SU-DHL-6 (cell line): Measurements from ENCODE around the gene SIGLEC14.

Experiments
- H2AFZ ChIP-seq: fragments of 200-600 bp; sonication (generic); 2 replicates; pipeline ENCODE4 v1.6.1; 2014; ENCODE audit warnings: low read depth, mild to moderate bottlenecking, moderate library complexity, mixed read lengths, antibody characterized with exemption, low read length; ENCODE audit not compliant: severe bottlenecking
- H3F3A ChIP-seq: fragments of 200-600 bp; shearing (Covaris generic); 2 replicates; pipeline ENCODE4 v1.6.0; 2016; ENCODE audit warnings: antibody characterized with exemption, mild to moderate bottlenecking; ENCODE audit not compliant: insufficient read depth
- H3K27ac ChIP-seq: fragments of 200-600 bp; sonication (generic); 2 replicates; pipeline ENCODE4 v1.5.1; 2016; ENCODE audit warnings: low read depth, mild to moderate bottlenecking, low read length, moderate library complexity, mixed read lengths
- H3K27me3 ChIP-seq: fragments of 200-600 bp; sonication (generic), shearing (Covaris generic); 2 replicates; pipeline ENCODE4 v1.6.0; 2014; ENCODE audit warnings: mild to moderate bottlenecking, low read length
- H3K36me3 ChIP-seq: fragments of 200-600 bp; sonication (generic); 2 replicates; pipeline ENCODE4 v1.6.1; 2014; ENCODE audit warnings: mild to moderate bottlenecking, low read length, mixed read lengths
- H3K4me2 ChIP-seq: fragments of 300-600, 200-600 bp; shearing (Covaris generic), sonication (generic); 2 replicates; pipeline ENCODE4 v1.6.0; 2014; ENCODE audit warnings: low read length, low read depth, mild to moderate bottlenecking; ENCODE audit not compliant: poor library complexity, severe bottlenecking
- H3K4me3 ChIP-seq: fragments of 200-600 bp; sonication (generic); 2 replicates; pipeline ENCODE4 v1.5.1; 2014; ENCODE audit warnings: antibody characterized with exemption, low read length, mild to moderate bottlenecking, mixed read lengths; ENCODE audit not compliant: insufficient read depth, poor library complexity, severe bottlenecking
- H3K79me2 ChIP-seq: fragments of 200-600 bp; sonication (generic); 2 replicates; pipeline ENCODE4 v1.6.1; 2014; ENCODE audit warnings: mild to moderate bottlenecking, low read length, moderate library complexity; ENCODE audit not compliant: insufficient read depth
- H3K9ac ChIP-seq: fragments of 200-600 bp; sonication (generic); 2 replicates; pipeline ENCODE4 v1.7.0; 2014; ENCODE audit warnings: mild to moderate bottlenecking, low read length
- H3K9me2 ChIP-seq: fragments of 200-600 bp; sonication (generic); replicated peaks from 2 replicates; pipeline ENCODE4 v1.6.1; 2014; ENCODE audit warnings: low read length; ENCODE audit not compliant: insufficient read depth
- H3K9me3 ChIP-seq: fragments of 200-600 bp; sonication (generic); 2 replicates; pipeline ENCODE4 v1.6.1; 2014; ENCODE audit warnings: low read length, mixed read lengths; ENCODE audit not compliant: insufficient read depth
- H4K20me1 ChIP-seq: fragments of 200-600 bp; sonication (generic); 2 replicates; pipeline ENCODE4 v1.6.1; 2014; ENCODE audit warnings: low read depth, mild to moderate bottlenecking, antibody characterized with exemption, low read length, moderate library complexity, mixed read lengths
- CTCF ChIP-seq: fragments of 200-600 bp; sonication (generic); IDR thresholded peaks from one replicate; pipeline ENCODE4 v1.5.1; 2017; ENCODE audit warnings: antibody characterized with exemption, mild to moderate bottlenecking, low read length, moderate library complexity; ENCODE audit not compliant: insufficient read depth, poor library complexity, severe bottlenecking
- EZH2phosphoT487 ChIP-seq: fragments of 200-600 bp; sonication (generic), shearing (Covaris generic); conservative IDR thresholded peaks from 2 replicates; pipeline ENCODE4 v1.6.1; 2018; ENCODE audit warnings: mild to moderate bottlenecking, antibody characterized with exemption, low read length, moderate library complexity, mixed read lengths

SIGLEC14 gene

GRCh38 chr19:51621178-51621577, 25.4 kb downstream of the SIGLEC14 start:
- Histone ChIP-seq H3K9me2 (no peaks in the 10 kb centered on the region), H3K79me2 (no peaks in the 10 kb centered on the region), H3K27ac (no peak overlapping the region), H3K9ac (no peak overlapping the region), H3K27me3 (no peaks in the 10 kb centered on the region), H3K4me3 (no peak overlapping the region), H2AFZ (no peak overlapping the region), H3K36me3 (no peaks in the 10 kb centered on the region), H4K20me1 (no peaks in the 10 kb centered on the region), H3K4me2 (no peak overlapping the region), H3F3A (peaks cover 6% of the 10 kb centered on the region; the same call in 1 of the 2 replicates), H3K9me3 (no peaks in the 10 kb centered on the region)
- TF ChIP-seq EZH2phosphoT487 (no peak), CTCF (no peak)

- no peaks in the 10 kb centered on the region for H3K36me3 ChIP-seq
- TF ChIP-seq EZH2phosphoT487 (no peak), CTCF (no peak)
- no peaks in the 10 kb centered on the region for H3K9me2 ChIP-seq
- H3K4me3 ChIP-seq = no peak overlapping the region
- no peaks in the 10 kb centered on the region for H3K9me3 ChIP-seq
- H3K4me2 ChIP-seq = no peak overlapping the region
- H2AFZ ChIP-seq = no peak overlapping the region
- H3K79me2 ChIP-seq = no peaks in the 10 kb centered on the region
- H3K27me3 ChIP-seq = no peaks in the 10 kb centered on the region
- no peak overlapping the region for H3K27ac ChIP-seq
- no peaks in the 10 kb centered on the region for H3F3A ChIP-seq
- H3K9ac ChIP-seq = no peak overlapping the region
- no peaks in the 10 kb centered on the region for H4K20me1 ChIP-seq
These were observed 30.6 kb downstream of the SIGLEC14 start for GRCh38 chr19:51615991-51616390.

- Histone ChIP-seq H3K9me3 (no peaks in the 10 kb centered on the region), H3K27ac (no peak overlapping the region), H2AFZ (no peak overlapping the region), H3K79me2 (no peaks in the 10 kb centered on the region), H3K9me2 (no peaks in the 10 kb centered on the region), H3K27me3 (no peaks in the 10 kb centered on the region), H3K9ac (no peak overlapping the region), H3K4me2 (no peak overlapping the region), H3F3A (no peaks in the 10 kb centered on the region), H3K4me3 (no peak overlapping the region), H4K20me1 (no peaks in the 10 kb centered on the region), H3K36me3 (no peaks in the 10 kb centered on the region)
- TF ChIP-seq CTCF (no peak), EZH2phosphoT487 (no peak)
These were observed 31.8 kb downstream of the SIGLEC14 start for GRCh38 chr19:51614789-51615188.

- no peak for TF ChIP-seq EZH2phosphoT487
- no peak for TF ChIP-seq CTCF
- no peaks in the 10 kb centered on the region for H3K27me3 ChIP-seq
- H3K4me3 ChIP-seq = no peak overlapping the region
These were observed 36.0 kb downstream of the SIGLEC14 start for GRCh38 chr19:51610576-51610975.

More at GRCh38 chr19:51610576-51610975, 36.0 kb downstream of the SIGLEC14 start:
- Histone ChIP-seq H3K9ac (no peak overlapping the region), H3F3A (peaks cover 6% of the 10 kb centered on the region), H3K9me3 (no peaks in the 10 kb centered on the region), H4K20me1 (no peaks in the 10 kb centered on the region), H3K4me2 (no peak overlapping the region), H2AFZ (no peak overlapping the region), H3K27ac (no peak overlapping the region), H3K79me2 (no peaks in the 10 kb centered on the region), H3K36me3 (no peaks in the 10 kb centered on the region), H3K9me2 (no peaks in the 10 kb centered on the region)
